Endothelial cell of hepatic sinusoid (primary cell): ENCODE measurements around the gene ZFPL1.

Experiments used
- in situ Hi-C: cut with HindIII; loops from 2 replicates; pipeline ENCODE4 v1.10.0; 2017; ENCODE audit warnings: low sequenced_read_pairs

The ZFPL1 gene

GRCh38 chr11:65126624-65127274, 42.7 kb downstream of the ZFPL1 start:
- in situ Hi-C loops = no loop called here

DNA sequence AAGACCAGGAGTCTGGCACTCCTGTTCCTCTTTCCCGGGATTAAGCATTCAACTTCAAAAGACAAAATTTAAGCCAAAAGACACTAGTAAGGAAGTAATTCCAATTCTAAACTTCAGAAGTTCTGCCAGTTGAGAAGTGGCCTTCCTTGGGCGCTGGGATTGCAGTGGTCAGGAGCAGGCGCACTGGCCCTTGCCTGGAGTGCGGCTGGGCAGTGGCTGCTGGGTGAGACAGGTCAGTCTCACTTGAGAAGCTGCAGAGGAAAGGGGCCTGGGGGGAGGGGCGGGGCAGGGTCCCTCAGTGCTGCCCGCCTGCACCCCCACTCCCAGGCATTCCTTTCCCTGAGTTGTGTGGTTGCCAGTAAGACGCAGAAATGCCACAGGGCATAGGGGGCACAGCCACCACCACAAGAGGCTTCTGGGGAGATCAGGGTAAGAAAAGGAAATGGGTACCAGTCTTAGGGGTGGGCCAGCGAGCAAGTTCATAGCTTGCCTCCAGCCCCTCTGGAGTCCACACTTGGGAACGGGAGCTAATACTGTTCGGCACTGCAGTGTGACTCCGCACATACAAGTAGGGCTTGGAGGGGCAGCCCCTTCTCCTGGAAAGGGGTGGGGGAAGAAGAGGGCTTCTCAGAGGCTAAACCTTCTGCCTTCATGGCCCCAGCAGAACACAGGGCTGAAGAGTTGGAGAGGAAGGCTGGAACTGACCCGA, 43.6 kb downstream of the ZFPL1 start:
- in situ Hi-C loops = no loop called here

DNA sequence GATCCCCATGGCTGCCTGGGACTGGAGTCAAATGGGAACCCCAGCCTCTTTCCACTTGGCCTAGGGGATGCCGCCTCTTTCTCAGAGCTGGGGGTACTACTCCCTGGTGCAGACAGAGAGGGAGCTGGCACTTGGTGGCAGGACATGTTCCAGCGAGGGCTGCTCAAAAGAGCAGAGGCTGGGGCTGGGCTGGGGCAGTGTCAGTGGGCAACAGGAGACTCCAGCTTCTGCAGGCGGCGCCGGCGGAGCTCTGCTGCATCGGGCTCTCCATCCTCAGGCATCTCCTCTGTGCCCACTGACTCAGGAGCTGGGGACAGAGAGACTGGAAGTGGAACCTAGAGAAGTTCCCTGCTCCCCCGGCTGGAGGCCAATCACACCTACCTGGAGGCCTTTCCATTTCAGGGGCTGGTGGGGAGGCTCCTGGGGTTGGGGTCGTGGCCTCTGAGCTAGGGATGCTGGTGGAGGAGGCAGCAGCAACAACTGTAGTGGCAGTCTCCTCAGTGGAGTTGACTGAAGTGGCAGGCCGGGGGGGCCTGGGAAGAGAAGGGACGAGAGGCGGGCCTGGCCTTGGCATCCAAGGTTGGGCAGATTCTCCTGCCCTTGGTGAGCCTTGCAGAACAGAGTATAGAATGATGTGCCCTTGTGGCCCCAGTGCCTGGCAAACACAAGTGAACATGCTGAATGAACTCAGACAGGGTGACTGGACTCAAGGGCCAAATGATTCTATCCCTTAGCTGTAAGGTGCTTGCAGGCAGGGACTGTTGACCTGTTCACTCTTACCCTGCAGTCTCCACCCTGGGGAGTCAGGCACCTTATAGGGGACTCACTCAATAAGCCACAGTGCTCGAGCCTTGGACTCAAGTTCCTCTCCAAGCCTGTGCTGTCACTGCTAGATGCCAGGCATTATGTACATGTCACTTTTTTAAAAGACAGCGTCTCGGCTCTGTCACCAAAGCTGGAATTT, 44.4 kb downstream of the ZFPL1 start:
- in situ Hi-C loops = no loop called here

GRCh38 chr11:65129649-65130441, 45.8 kb downstream of the ZFPL1 start:
- in situ Hi-C loops = no loop called here

GRCh38 chr11:65130631-65131416, 46.8 kb downstream of the ZFPL1 start:
- in situ Hi-C loops = no loop called here

DNA sequence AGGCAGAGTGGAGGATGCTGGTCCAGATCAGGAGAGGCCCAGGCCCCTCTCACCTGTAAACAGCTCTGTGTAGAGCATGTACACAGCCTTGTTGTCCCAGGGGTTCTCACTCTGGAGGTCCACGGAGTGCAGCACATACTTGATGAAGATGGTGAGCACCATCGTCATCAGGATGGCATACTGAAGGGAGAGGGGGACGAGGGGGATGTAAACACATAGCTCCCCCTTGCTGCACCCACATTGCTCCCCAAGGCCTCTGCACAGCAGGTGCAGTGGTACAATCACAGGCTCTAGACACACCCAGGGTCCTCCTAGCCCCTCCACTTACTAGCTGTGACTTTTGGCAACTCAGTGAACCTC, 47.4 kb downstream of the ZFPL1 start:
- in situ Hi-C loops = no loop called here

DNA sequence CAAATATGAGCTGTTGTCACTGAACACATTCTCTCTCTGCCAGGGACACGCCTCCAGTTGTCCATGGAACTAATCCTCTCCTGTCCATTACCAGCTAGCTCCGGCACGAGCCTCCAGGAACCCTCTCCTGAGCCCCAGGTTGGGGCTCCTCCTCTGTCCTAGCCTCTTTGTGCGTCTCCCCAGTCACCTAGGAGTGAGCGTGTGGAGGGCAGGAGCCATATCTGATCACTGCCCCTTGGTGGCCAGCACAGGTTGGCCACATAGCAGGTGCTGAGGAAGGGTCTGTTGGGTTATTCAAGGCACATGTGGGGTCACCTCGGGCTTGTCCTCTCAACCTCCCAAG, 47.8 kb downstream of the ZFPL1 start:
- in situ Hi-C loops = no loop called here

GRCh38 chr11:65132238-65132987, 48.4 kb downstream of the ZFPL1 start:
- in situ Hi-C loops = no loop called here

GRCh38 chr11:65132988-65133700, 49.1 kb downstream of the ZFPL1 start:
- in situ Hi-C loops = no loop called here

DNA sequence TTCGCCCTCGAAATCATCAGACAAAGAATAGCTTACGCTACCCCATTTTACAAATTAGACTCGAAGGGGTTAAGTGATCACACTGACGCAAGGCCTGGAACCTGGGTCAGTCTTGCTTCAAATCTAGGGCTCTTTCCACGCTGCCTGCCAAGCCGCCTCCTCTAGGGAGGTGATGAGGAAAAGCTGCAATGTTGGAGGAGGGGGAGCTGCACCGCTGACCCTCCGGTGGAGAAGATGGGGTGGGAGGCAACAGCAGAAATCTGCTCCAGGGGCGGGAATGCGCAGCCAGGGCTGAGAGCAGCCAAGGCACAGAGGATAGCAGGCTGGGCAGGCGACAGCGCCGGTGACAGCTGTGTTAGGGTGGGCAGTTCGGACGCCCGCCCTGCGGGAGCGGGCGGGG, 49.7 kb downstream of the ZFPL1 start:
- in situ Hi-C loops = no loop called here

- in situ Hi-C loops = no loop called here
Observed at GRCh38 chr11:65134240-65134951, 50.4 kb downstream of the ZFPL1 start, which contains the start of gene SYVN1. Gene SYVN1 (minus strand): TSS chr11:65134519. CDS start chr11:65133601, 918 bp downstream.

DNA sequence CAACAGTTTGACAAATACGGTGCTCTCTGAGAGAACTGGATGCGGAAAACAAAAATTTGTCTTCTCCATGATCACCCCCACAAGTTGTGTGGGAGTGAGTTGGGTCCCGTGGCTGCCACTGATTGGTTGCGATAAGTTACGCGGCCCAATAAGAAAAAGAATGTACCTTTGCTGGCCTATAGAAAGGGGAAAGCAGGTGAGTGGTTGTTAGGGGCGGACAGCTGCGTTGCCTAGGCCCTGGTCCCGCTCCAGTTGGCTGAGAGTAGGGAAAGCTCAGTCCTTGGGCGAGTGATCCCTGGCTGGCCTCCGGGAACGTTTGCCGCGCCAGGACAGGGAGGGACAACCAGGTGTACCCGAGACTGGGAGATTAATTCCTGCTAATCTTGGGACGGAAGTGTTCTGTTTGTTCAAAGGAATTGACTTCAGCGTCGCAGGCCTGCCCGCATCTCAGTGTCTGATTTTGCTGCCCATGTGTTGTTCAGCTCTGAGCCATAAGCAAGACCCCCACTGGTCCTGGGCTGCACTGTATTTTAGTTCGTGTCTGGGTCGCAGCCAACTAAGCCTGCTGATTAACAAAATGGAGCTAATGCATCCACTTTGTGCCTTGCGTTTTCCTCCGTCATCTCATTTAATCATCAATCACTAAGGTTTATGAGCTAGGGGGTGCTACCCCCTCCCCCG, 51.1 kb downstream of the ZFPL1 start:
- in situ Hi-C loops = loop anchor here (5.0 kb wide), 1 partner anchor 57 kb away; no protein-coding TSS in a partner anchor

DNA sequence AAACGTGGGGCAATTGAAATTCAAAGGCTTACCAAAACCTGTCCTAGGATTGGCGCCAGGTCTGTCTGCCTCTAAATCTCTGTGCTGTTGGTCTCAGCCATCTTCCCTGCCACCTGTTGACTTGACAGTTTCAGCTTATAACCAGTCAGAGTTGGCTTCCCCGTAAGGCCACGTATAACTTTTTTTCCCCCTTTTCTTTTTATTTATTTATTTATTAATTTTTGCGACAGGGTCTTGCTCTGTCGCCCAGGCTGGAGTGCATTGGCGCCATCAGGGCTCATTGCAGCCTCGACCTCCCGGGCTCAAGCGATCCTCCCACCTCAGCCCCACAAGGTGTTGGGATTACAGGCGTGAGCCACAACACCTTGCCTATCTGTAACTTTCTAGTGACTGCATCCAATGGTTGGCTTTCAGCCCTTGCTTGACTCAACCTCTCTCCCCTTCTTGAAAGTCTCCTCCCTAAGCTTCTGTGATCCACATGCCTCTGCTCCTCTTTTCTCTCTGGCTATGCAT, 51.7 kb downstream of the ZFPL1 start:
- in situ Hi-C loops = loop anchor here (5.0 kb wide), 1 partner anchor 57 kb away; no protein-coding TSS in a partner anchor

DNA sequence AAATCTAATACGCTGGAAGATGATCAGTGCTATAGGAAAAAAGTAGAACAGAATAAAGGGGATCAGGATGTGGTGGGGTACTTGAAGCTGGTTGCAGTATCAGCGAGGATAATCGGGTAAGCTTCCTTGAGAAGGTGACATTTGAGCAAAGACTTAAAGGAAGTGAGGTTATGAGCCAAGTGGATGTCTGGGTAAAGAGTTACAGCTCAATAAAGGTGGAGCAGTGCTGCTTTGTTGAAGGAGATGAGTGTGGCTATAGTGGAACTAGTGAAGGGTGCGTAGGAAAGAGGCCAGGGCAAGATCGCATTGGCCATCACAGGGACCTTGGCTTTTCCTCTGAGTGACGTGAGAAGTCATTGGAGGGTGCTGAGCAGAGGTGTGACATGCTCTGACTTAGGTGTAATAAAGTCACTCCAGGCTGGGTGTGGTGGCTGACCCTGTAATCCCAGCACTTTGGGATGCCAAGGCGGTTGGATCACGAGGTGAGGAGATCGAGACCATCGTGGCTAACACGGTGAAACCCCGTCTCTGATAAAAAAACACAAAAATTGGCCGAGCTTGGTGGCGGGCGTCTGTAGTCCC, 52.6 kb downstream of the ZFPL1 start:
- in situ Hi-C loops = loop anchor here (5.0 kb wide), 1 partner anchor 56 kb away; no protein-coding TSS in a partner anchor
